Stimulated activated CD8-positive, alpha-beta memory T cell treated with anti-CD3 and anti-CD28 coated beads, Interleukin-7, amount 100 ng/mL, for 1 hour (primary cell): ENCODE measurements around the gene TENT4B.
"Not testable (repeated sequence)": the region's sequence is repeated elsewhere in the genome, so short reads cannot be mapped to it uniquely, and the experiment has no call there.

ENCODE experiments used
- DNase-seq, 2 donors: peaks; one replicate each; pipeline ENCODE4 v3.0.0-alpha.2; 2020; ENCODE audit warnings: low read depth in 2 of 2

TENT4B gene

DNA sequence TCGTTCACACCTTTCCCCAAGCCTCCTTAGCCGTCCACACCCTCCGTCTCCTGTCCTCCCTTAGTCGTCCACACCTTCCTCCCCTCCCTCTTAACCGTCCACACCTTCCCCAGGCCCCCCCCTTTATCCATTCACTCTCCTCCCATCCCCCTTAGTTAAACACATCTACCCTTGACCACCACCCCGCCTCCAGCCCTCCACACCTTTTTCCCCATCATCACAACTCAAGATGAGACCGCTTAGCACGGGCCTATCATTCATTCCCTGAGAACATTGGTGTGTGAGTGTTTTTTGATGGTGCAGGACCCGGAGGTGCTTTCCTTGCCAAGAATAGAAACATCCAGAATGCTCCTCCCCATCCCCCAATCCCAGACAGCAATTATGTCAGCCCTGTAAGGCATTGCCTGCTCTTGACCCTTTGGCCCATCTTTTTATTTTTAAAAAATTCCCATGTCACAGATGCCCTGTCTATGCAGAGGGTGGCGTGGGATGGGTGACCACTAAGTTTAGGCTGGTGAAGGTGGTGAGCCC lies 1.4 kb downstream of the TENT4B start:
- DNase-seq = no peak

DNA sequence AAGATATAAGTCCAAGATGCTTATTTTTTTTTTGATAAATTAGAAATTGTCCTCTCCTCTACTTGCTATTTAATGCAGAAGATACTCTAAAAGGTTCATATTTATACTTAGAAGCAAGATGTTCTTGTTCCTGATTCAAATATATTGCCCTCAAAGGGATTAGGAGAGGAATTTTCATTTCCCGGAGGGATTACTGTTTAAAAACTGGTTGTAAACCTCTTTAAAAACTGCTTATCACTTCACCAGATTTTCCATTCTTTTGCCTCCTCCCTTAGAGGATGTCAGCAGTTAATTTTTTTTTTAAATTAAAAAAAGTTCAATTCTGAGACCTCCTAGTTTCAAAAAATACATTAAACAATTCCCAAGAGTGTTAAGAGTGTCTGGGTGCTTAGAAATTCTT lies 2.8 kb downstream of the TENT4B start:
- no peak for DNase-seq

DNA sequence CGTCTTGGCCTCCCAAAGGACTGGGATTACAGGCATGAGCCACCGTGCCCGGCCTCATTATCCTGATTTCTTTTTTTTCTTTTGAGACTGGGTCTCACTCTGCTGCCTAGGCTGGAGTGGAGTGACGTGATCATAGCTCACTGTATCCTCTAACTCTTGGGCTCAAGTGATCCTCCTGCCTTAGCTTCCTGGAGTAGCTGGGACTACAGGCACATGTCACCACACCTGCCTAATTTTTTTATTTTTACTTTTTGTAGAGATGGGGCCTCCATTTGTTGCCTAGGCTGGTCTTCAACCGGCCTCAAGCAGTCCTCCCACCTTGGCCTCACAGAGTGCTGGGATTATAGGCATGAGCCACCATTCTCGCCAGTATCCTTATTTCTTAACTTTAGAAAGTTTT lies 3.5 kb downstream of the TENT4B start:
- no peak for DNase-seq

DNA sequence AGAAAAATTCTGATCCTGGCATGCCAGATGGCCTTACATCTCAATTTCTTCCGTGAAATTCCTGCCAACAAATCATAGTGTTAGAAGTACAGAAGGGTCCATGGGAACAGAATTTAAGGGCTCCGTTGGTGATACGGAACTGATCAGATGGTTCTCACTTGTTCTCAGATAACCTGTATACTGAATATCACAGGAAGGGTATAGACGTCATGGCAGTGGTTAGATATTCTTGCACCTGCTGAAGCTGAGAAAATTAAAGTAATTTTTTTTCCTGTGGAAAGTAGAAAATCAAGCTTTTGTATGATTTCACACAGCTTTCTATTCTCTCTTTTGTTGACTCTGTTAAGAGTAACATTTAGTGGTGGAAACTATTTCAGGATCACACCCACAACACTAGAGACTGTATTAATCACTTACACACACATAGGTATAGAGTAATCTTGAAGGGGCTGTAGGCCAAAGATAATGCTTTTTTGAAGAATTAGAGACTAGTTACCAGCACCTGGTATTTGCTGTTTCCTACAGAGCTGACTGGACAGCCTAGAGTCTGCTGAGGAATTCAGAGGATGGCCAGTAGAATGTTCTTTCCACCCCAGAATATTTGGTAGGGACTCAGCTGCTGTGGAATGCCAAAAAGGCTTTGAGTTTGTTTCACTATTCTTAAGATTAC lies 7.5 kb downstream of the TENT4B start:
- DNase-seq = no peak

DNA sequence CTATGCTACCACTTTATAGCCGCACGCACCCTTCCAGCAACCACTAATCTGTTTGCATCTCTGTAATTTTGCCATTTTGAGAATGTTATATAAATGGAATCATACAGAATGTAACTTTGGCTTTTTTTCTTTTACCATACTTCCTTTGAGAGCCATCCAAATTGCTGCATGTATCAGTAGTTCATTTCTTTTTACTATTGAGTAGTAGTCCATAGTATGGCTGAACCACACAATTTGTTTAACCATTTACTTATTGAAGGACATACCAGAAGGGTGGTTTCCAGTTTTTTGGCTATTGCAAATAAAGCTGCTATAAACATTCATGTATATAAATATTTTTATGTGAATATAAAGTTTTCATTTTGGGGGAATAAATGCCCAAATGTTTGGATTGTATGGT lies 8.8 kb downstream of the TENT4B start:
- DNase-seq = no peak

DNA sequence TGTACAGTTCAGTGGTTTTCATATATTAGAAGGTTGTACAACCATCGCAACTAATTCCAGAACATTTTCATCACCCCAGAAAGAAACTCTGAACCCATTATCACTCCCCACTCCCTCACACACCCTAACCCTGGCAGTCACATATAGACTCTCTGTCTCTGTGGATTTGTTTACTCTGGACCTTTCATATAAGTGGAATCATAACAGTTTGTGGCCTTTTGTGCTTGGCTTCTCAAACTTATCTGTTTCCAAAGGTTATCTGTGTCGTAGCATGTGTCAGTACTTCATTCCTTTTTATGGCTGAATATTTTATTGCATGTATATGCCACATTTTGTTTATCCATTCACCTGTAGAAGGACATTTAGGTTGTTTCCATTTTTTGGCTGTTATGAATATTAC lies 12.4 kb downstream of the TENT4B start:
- no peak for DNase-seq

DNA sequence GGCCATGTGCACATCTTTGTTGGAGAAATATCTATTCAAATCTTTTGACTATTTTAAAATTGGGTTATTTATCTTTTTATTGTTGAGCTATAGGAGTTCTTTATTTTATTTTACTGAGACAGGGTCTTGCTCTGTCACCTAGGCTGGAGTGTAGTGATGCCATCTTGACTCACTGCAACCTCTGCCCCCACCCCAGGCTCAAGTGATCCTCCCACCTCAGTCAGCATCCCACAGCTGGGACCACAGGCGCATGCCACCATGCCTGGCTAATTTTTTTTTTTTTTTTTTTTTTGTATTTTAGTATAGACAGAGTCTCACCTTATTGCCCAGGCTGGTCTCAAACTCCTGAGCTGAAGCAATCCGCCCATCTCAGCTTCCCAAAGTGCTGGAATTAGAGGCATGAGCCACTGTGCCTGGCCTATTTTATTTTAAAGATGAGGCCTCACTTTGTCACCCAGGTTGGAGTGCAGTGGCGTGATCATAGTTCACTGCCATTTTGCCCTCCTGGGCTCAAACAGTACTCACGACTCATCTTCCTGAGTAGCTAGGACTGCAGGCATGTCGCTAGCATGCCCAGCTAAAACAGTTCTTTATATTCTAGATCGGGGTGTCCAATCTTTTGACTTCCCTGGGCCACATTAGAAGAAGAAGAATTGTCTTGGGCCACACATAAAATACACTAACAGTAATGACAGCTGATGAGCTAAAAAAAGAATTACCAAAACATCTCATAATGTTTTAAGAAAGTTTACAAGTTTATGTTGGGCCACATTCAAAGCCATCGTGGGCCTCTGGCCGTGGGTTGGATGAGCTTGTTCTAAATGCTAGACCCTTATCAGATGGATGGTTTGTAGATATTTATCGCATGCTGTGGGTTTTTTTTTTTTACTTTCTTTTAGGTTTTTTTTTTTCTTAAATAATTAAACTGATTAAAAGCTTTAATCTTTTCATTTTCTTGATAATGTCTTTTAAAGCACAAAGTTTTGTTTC lies 13.7 kb downstream of the TENT4B start:
- DNase-seq = no peak

DNA sequence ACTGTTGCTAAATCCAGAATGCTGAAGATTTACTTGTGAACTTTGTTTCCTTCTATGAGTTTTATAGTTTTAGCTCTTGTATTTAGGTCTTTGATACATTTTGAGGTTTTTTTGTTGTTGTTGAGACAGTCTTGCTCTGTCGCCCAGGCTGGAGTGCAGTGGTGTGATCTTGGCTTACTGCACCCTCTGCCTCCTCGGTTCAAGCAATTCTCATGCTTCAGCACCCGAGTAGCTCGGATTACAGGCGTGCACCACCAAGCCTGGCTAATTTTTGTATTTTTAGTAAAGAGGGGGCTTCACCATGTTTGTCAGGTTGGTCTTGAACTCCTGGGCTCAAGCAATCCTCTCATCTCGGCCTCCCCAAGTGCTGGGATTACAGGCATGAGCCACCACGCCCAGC lies 14.4 kb downstream of the TENT4B start:
- DNase-seq = no peak

DNA sequence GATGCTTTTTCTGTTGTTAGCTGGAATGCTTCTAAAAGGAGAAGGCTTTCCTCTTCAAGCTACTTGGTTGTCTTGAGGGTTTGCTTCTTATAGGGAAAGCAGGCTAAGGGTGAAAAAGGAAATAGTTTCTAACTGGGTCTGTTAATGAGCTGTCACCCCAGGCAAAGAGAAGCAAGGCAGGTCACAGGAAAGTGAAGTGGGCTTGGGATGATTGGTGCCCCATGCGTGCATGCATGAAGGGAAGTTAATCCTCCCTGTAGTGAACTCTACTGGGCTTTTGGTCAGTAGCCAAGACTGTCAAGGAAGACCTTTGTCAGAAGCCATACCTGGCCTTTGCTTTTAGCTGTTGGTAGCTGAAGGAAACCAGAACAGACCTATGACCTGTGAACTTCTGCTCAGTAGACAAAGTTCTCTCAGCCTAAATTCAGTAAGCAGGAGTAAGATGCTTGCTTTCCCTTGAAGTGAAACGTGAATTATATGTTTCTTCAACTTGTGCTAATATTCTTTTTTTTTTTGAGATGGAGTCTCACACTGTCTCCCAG lies 16.5 kb downstream of the TENT4B start:
- no peak for DNase-seq

DNA sequence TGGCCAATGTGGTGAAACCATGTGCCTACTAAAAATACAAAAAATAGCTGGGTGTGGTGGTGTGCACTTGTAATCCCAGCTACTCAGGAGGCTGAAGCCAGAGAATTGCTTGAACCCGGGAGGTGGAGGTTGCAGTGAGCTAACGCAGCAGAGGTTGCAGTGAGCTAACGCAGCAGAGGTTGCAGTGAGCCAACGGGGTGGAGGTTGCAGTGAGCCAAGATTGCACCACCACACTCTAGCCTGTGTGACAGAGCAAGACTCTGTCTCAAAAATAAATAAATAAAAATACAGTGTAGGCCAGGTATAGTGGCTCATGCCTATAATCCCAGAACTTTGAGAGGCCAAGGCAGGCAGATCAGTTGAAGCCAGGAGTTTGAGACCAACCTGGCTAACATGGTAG lies 18.7 kb downstream of the TENT4B start:
- not testable (repeated sequence) for DNase-seq

DNA sequence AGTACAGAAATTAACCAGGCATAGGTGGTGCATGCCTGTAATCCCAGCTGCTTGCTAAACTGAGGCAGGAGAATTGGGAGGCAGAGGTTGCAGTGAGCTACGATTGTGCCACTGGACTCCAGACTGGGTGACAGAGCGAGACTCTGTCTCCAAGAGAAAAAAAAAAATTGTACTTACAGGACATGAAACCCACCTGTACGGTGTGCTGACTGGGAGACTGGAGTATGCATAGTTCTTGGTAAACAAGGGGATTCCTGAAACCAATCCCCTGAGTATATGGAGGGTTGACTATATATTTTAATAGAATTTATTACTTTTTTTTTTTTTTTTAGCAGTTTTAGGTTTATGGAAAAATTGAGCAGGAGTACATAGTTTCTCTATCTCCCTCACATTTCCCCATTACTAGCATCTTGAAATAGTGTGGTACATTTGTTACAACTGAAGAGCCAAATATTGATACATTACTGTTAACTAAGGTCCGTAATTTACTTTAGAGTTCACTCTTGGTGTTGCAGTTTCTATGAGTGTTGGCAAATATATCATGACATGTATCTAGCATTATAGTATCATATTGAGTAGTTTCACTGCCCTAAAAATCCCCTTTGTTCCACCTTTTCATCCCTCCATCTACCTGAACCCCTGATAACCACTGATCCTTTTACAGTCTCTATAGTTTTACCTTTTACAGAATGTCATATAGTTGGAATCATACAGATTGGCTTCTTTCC lies 19.3 kb downstream of the TENT4B start:
- no peak for DNase-seq

DNA sequence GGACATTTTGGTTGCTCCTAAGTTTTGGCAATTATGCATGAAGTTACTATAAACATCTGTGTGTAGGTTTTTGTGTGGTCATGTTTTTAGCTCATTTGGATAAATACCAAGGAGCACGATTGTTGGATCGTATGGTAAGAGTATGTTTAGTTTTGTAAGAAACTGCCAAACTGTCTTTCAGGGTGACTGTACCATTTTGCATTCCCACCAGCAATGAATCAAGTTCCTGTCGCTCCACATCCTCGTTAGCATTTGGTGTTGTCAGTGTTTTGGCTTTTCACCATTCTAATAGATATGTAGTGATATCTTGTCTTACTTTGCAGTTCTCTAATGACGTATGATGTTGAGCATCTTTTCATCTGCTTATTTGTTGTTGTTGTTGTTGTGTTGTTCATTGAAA lies 20.2 kb downstream of the TENT4B start:
- DNase-seq = no peak

DNA sequence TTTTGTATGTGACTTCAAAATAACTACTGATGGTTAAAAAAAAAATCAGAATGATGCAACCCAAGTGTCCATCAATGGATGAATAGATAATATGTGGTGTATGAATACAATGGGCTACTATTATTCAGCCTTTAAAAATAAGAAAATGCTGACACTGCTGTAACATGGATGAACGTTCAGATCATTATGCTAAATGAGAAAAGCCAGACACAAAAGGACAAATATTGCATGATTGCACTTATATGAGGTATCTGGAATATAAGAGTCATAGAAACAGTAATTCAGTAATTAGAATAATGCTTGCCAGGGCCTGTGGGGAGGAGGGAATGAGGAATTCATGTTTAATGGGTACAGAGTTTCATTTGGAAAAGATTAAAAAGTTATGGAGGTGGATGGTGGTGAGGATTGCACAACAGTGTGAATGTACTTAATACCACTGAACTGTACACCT lies 25.4 kb downstream of the TENT4B start:
- no peak for DNase-seq

DNA sequence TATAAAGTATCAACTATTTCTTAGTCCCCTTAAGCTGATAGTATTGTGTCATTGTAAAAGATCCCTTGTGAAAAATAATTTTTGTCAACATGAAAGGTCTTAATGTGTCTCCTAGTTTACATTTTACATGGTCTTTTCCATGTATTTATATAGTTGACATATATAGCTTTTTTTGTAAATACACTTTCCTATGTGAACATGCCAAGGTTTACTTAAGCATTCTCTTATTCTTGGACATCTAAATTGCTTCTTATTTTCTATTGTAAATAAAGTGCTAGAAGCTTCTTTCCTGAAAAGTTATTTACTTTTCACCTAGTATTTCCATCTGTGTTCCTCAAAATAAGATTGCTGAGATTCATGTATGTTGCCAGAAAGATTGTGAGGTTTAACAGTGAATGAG lies 29.3 kb downstream of the TENT4B start:
- no peak for DNase-seq

DNA sequence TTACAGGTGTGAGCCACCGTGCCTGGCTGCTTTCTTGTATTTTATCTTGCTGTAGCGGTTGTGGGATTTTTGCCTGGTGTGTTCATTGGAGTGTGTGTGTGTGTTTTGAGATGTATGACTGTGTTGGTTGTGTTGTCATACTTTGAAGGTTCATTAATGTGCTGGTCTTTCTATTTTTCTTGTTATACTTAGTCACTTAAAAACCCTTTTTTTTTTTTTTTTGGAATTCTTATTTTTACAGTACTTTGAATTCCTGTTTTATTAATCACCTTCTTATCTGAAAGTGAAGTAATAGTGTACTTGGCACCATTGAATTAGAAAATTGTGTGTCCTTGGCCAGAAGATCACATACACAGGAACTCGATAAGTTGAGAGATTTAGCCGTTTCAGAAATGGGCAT lies 30.2 kb downstream of the TENT4B start:
- no peak for DNase-seq

DNA sequence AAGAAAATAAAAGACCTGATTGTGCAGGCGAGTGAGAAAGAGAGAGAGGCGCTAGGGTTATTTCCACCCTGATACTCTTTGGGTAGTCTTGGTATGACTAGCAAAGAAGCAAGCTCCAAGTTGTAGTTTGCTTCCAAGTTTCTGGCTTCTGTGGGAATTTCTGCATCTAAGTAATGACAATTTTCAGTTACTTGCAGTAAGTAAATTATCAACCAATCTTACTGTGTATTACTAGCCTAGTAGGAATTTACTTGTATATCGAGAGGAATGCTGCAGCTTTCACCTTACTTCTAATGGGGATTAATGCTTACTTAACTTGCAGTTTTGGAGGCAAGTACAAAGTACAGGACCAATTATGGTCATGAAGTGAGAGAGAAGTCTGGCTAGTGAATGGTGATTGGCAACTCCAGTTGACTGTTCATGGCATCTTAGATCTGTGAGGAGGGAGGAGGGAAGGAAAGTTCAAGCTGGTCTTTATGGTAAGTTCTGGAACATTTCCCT lies 31.9 kb downstream of the TENT4B start:
- DNase-seq = no peak

DNA sequence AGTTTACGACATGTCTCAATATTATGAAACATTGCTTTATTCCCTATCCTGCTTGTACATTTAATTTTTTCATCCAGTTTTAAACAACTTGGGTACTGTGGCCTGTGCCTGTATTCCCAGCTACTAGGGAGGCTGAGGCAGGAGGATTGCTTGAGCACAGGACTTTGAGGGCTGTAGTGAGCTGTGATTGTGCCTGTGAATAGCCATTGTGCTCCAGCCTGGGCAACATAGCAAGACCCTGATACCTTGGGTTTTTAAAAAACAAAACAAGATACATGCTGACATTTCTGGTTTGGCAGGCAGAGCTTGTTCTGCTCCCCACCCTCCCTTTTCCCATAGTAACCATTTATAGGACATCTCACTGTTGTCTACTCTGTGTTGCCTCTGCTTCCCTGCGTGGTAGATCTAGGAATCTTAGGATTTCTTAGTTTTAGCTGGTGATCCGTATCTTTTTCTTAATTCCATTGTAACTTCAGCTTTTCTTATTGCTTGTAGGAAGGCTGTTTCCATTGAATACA lies 35.6 kb downstream of the TENT4B start:
- no peak for DNase-seq

DNA sequence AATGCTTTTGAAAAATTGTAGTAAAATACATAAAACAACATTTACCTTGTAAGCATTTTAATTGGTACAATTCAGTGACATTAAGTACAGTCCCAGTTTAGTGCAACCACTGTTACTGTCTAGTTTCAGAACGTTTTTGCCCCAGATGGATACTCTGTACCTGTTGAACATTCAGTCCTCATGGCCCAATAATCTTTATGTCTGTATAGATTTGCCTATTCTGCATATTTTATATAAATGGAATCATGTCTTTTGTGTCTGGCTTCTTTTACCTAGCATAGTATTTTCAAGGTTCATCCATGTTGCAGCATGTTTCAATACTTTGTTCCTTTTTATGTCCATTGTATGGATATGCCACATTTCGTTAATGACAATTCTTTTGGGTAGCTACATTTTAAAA lies 37.2 kb downstream of the TENT4B start:
- no peak for DNase-seq

DNA sequence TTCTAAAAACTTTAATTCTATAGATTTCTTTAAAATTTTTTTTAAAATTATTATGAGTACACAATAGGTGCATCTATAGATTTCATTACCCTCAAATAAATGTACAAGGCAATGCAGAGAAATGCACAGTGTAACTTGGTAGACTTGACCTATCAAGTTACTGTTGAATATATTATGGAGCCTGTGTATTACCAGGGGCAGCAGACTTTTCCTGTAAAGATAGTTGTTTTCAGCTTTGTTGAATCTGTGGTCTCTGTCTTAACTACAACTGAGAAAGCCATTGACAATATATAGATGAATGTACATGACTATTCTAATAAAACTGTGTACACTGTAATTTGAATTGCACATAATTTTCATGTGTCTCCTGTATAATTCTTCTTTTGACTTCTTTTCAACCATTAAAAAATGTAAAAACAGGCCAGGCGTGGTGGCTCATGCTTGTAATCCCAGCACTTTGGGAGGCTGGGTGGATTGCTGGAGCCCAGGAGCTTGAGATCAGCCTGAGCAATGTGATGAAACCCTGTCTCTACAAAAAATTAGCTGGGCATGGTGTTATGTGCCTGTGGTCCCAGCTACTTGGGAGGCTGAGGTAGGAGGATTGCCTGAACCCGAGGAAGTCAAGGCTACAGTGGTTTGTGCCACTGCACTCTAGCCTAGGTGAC lies 39.4 kb downstream of the TENT4B start:
- DNase-seq = no peak

DNA sequence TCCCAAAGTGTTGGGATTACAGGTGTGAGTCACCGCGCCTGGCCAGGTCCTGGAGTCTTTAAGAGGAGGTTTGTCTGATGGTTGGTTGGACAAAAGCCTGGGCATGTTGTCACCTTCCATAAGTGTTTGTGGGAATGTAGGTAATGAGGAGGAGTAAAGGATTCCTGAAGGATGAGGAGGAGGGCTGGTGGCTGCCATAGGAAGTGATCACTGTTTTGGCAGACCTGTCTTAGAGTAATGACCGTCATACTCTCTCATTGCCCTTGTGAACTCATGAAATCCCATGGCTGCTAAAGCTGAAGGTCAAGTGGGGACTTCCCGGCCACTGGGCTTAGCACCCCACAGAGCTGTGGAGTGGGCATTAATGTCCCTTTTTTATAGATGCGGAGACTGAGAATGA lies 40.5 kb downstream of the TENT4B start:
- no peak for DNase-seq

DNA sequence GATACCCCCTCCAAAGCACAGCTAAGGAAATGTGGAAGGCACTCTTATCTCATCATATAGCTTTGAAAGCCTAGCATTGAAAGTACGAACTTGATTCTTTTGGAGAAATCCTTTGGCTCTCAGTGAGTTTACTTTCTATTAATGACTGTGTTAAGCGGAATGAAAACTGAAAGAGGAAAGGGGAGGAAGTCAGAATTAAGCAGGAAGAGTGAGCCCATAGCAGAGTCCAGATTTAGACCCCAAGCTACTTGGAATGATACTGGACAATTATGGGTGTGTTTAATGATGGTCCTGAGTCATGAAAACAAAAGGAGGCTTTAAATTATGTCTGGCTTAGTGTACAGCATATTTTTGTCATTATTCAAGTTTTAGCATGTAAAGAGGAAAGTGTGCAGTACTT lies 42.2 kb downstream of the TENT4B start:
- DNase-seq = no peak
